IMR-90 (cell line): ENCODE data around the gene DHDDS. TPM values are rescaled to one million over a fixed set of nuclear protein-coding genes. Genes with fewer than 3 reads are reported as not detected.

Experiments
- polyA plus RNA-seq, 3 experiments: library from polyadenylated mRNA; depleted of rRNA; stranded (reverse); fragments of >200 nt; gene quantifications; 2 replicates each; pipeline ENCODE4 v1.2.3, GENCODE V29; 2012; ENCODE audit warnings: low replicate concordance in 1 of 3
- total RNA-seq: library from RNA; depleted of rRNA; stranded (reverse); fragments of >200 nt; gene quantifications from 2 replicates; pipeline ENCODE4 v1.2.3, GENCODE V29; 2012; rRNA removed

DHDDS gene
- total and polyA plus RNA-seq, 2 of the 4 experiments (the other 2 are of a cell fraction), result 49.3 to 67.7 TPM

Other genes with a start within 250 kb of the DHDDS start
- gene CATSPER4, start 241.7 kb upstream of the DHDDS start, total RNA-seq, result not detected in 2 replicates
- not detected in 2 replicates for gene CATSPER4, start 241.7 kb upstream of the DHDDS start, polyA plus RNA-seq (2012; rRNA removed)
- gene CEP85, start 198.1 kb upstream of the DHDDS start, total RNA-seq, result 11.1 and 11.5 TPM in 2 replicates
- gene CEP85, start 198.1 kb upstream of the DHDDS start, polyA plus RNA-seq (2012; rRNA removed), result 11.2 and 11.8 TPM in 2 replicates
- 32.2 and 35.0 TPM in 2 replicates for gene SH3BGRL3, start 152.2 kb upstream of the DHDDS start, total RNA-seq
- gene SH3BGRL3, start 152.2 kb upstream of the DHDDS start, polyA plus RNA-seq (2012; rRNA removed), result 483 and 565 TPM in 2 replicates
- gene UBXN11, start 125.7 kb upstream of the DHDDS start, total RNA-seq, result 3.6 and 5.2 TPM in 2 replicates
- gene UBXN11, start 125.7 kb upstream of the DHDDS start, polyA plus RNA-seq (2012; rRNA removed), result 17.0 and 18.4 TPM in 2 replicates
- gene CD52, start 114.4 kb upstream of the DHDDS start, total RNA-seq, result not detected in 2 replicates
- gene CD52, start 114.4 kb upstream of the DHDDS start, polyA plus RNA-seq (2012; rRNA removed), result 1.3 and 1.6 TPM in 2 replicates
- gene CRYBG2, start 78.2 kb upstream of the DHDDS start, total RNA-seq, result not detected in 2 replicates
- gene CRYBG2, start 78.2 kb upstream of the DHDDS start, polyA plus RNA-seq (2012; rRNA removed), result not detected in 2 replicates
- not detected in 2 replicates for gene ZNF683, start 59.6 kb upstream of the DHDDS start, total RNA-seq
- not detected in 2 replicates for gene ZNF683, start 59.6 kb upstream of the DHDDS start, polyA plus RNA-seq (2012; rRNA removed)
- not detected in 2 replicates for gene LIN28A, start 21.5 kb upstream of the DHDDS start, total RNA-seq
- not detected in 2 replicates for gene LIN28A, start 21.5 kb upstream of the DHDDS start, polyA plus RNA-seq (2012; rRNA removed)
- gene HMGN2, start 40.1 kb downstream of the DHDDS start, total RNA-seq, result 367 and 481 TPM in 2 replicates
- gene HMGN2, start 40.1 kb downstream of the DHDDS start, polyA plus RNA-seq (2012; rRNA removed), result 460 and 505 TPM in 2 replicates
- gene RPS6KA1, start 97.4 kb downstream of the DHDDS start, total RNA-seq, result 4.2 and 6.3 TPM in 2 replicates
- 3.6 and 3.8 TPM in 2 replicates for gene RPS6KA1, start 97.4 kb downstream of the DHDDS start, polyA plus RNA-seq (2012; rRNA removed)